K562 (cell line): ENCODE results near the gene ANKLE2.

ENCODE experiments used
- EP300 ChIP-seq: IDR thresholded peaks from 2 replicates; pipeline ENCODE4 v1.6.1; 2012; ENCODE audit warnings: low read length, improper control_type of control experiment
- EZH2 ChIP-seq: IDR thresholded peaks from 2 replicates; pipeline ENCODE4 v1.6.1; 2012; ENCODE audit warnings: low read depth, mild to moderate bottlenecking, inconsistent platforms, low read length, borderline replicate concordance
- KLF13 ChIP-seq: fragments of 450-650 bp; IDR thresholded peaks from 2 replicates; pipeline ENCODE4 v1.6.1; 2016; ENCODE audit warnings: missing genetic modification characterization, low read depth, mild to moderate bottlenecking, missing compliant biosample characterization, moderate library complexity, borderline replicate concordance
- PHF8 ChIP-seq: fragments of 200-600 bp; sonication (generic); IDR thresholded peaks from 2 replicates; pipeline ENCODE4 v1.6.1; 2012; ENCODE audit warnings: mixed run types, mild to moderate bottlenecking, inconsistent platforms, low read length, moderate library complexity, borderline replicate concordance
- POLR2AphosphoS2 ChIP-seq: IDR thresholded peaks from 2 replicates; pipeline ENCODE4 v1.6.1; 2012; ENCODE audit warnings: low read length, improper control_type of control experiment
- SIRT6 ChIP-seq: IDR thresholded peaks from one replicate; pipeline ENCODE4 v1.6.1; 2012; ENCODE audit warnings: low read depth, mild to moderate bottlenecking, control low read depth, inconsistent platforms, low read length, moderate library complexity
- TGIF2 ChIP-seq: sonication (generic); formaldehyde crosslinking; IDR thresholded peaks from 2 replicates; pipeline ENCODE4 v1.8.1; 2022; ENCODE audit warnings: mild to moderate bottlenecking, missing genetic modification reagents, moderate library complexity
- TF ChIP-seq, protein P1 (sequence below), 3 experiments: IDR thresholded peaks in 2 of 3; conservative IDR thresholded peaks in 1 of 3; 2 replicates each; pipeline ENCODE4 v1.5.1; 2011 to 2012; ENCODE audit warnings: low read length in 3 of 3, mild to moderate bottlenecking in 3 of 3, control low read depth in 2 of 3, improper control_type of control experiment in 1 of 3, inconsistent platforms in 1 of 3, low read depth in 1 of 3, mixed read lengths in 1 of 3, moderate library complexity in 1 of 3; ENCODE audit not compliant: insufficient read depth in 2 of 3

- TF ChIP-seq KLF13 (tag) (no peak), SIRT6 (no peak), PHF8 (no peak), TGIF2 (no peak), POLR2AphosphoS2 (no peak), EZH2 (no peak), EP300 (no peak)
- TF ChIP-seq, protein P1, sequence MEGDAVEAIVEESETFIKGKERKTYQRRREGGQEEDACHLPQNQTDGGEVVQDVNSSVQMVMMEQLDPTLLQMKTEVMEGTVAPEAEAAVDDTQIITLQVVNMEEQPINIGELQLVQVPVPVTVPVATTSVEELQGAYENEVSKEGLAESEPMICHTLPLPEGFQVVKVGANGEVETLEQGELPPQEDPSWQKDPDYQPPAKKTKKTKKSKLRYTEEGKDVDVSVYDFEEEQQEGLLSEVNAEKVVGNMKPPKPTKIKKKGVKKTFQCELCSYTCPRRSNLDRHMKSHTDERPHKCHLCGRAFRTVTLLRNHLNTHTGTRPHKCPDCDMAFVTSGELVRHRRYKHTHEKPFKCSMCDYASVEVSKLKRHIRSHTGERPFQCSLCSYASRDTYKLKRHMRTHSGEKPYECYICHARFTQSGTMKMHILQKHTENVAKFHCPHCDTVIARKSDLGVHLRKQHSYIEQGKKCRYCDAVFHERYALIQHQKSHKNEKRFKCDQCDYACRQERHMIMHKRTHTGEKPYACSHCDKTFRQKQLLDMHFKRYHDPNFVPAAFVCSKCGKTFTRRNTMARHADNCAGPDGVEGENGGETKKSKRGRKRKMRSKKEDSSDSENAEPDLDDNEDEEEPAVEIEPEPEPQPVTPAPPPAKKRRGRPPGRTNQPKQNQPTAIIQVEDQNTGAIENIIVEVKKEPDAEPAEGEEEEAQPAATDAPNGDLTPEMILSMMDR (IDR thresholded peaks at IDR 0.05 in 2 of 3, conservative IDR thresholded peaks at IDR 0.05 in 1 of 3; ENCODE audit: insufficient read depth in 2 of 3, low read depth in 1 of 3, low read length in 3 of 3) = no peak
Measured at GRCh38 chr12:132718644-132719043, 43.0 kb downstream of the ANKLE2 start.
